ENCODE data around the gene KCND3.

The KCND3 gene

GRCh38 chr1:111777301-111777700, 212.2 kb downstream of the KCND3 start:
- Histone ChIP-seq H3K9ac (ENCODE audit: low read length) (no peak overlapping the region), H3K4me2 (ENCODE audit: low read length) (no peak overlapping the region), H3K36me3 (replicated peaks; ENCODE audit: low read depth, low read length) (no peaks in the 10 kb centered on the region), H3K27me3 (ENCODE audit: low read depth, low read length) (no peaks in the 10 kb centered on the region), H3K4me1 (ENCODE audit: low read length) (no peaks in the 10 kb centered on the region), H3K27ac (ENCODE audit: low read length) (no peak overlapping the region), H4K20me1 (ENCODE audit: insufficient read depth, low read length) (no peaks in the 10 kb centered on the region), H3K9me3 (ENCODE audit: insufficient read depth, low read length) (no peaks in the 10 kb centered on the region), H3K4me3 (ENCODE audit: low read length) (no peak overlapping the region), H2AFZ (ENCODE audit: low read depth, low read length) (no peak overlapping the region), H3K79me2 (ENCODE audit: low read length) (no peaks in the 10 kb centered on the region)
- no peak for TF ChIP-seq EZH2phosphoT487 (IDR thresholded peaks at IDR 0.05; ENCODE audit: low read depth)
- TF ChIP-seq, protein P1, sequence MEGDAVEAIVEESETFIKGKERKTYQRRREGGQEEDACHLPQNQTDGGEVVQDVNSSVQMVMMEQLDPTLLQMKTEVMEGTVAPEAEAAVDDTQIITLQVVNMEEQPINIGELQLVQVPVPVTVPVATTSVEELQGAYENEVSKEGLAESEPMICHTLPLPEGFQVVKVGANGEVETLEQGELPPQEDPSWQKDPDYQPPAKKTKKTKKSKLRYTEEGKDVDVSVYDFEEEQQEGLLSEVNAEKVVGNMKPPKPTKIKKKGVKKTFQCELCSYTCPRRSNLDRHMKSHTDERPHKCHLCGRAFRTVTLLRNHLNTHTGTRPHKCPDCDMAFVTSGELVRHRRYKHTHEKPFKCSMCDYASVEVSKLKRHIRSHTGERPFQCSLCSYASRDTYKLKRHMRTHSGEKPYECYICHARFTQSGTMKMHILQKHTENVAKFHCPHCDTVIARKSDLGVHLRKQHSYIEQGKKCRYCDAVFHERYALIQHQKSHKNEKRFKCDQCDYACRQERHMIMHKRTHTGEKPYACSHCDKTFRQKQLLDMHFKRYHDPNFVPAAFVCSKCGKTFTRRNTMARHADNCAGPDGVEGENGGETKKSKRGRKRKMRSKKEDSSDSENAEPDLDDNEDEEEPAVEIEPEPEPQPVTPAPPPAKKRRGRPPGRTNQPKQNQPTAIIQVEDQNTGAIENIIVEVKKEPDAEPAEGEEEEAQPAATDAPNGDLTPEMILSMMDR (IDR thresholded peaks at IDR 0.05; ENCODE audit: low read depth, low read length), result no peak

- Histone ChIP-seq H3K9me3 (ENCODE audit: insufficient read depth, low read length) (no peaks in the 10 kb centered on the region), H3K27me3 (ENCODE audit: low read depth, low read length) (no peaks in the 10 kb centered on the region), H3K4me2 (ENCODE audit: low read length) (no peak overlapping the region), H3K4me3 (ENCODE audit: low read length) (no peak overlapping the region), H3K4me1 (ENCODE audit: low read length) (no peaks in the 10 kb centered on the region), H3K9ac (ENCODE audit: low read length) (no peak overlapping the region), H3K36me3 (replicated peaks; ENCODE audit: low read depth, low read length) (no peaks in the 10 kb centered on the region), H2AFZ (ENCODE audit: low read depth, low read length) (no peak overlapping the region), H3K79me2 (ENCODE audit: low read length) (no peaks in the 10 kb centered on the region), H3K27ac (ENCODE audit: low read length) (no peak overlapping the region), H4K20me1 (ENCODE audit: insufficient read depth, low read length) (no peaks in the 10 kb centered on the region)
- TF ChIP-seq EZH2phosphoT487 (IDR thresholded peaks at IDR 0.05; ENCODE audit: low read depth), result no peak
Measured at GRCh38 chr1:111776861-111777260, 212.6 kb downstream of the KCND3 start.

- Histone ChIP-seq H3K4me3 (ENCODE audit: low read length) (no peak overlapping the region), H3K27ac (ENCODE audit: low read length) (no peak overlapping the region), H3K9ac (ENCODE audit: low read length) (no peak overlapping the region), H3K79me2 (ENCODE audit: low read length) (no peaks in the 10 kb centered on the region), H3K4me1 (ENCODE audit: low read length) (no peaks in the 10 kb centered on the region), H3K4me2 (ENCODE audit: low read length) (no peak overlapping the region), H2AFZ (ENCODE audit: low read depth, low read length) (no peak overlapping the region), H3K9me3 (ENCODE audit: insufficient read depth, low read length) (no peaks in the 10 kb centered on the region), H4K20me1 (ENCODE audit: insufficient read depth, low read length) (no peaks in the 10 kb centered on the region), H3K27me3 (ENCODE audit: low read depth, low read length) (no peaks in the 10 kb centered on the region), H3K36me3 (replicated peaks; ENCODE audit: low read depth, low read length) (no peaks in the 10 kb centered on the region)
- TF ChIP-seq, protein P1 (IDR thresholded peaks at IDR 0.05; ENCODE audit: low read depth, low read length), result no peak
- no peak for TF ChIP-seq EZH2phosphoT487 (IDR thresholded peaks at IDR 0.05; ENCODE audit: low read depth)
Measured at GRCh38 chr1:111776391-111776790, 213.1 kb downstream of the KCND3 start.

DNA sequence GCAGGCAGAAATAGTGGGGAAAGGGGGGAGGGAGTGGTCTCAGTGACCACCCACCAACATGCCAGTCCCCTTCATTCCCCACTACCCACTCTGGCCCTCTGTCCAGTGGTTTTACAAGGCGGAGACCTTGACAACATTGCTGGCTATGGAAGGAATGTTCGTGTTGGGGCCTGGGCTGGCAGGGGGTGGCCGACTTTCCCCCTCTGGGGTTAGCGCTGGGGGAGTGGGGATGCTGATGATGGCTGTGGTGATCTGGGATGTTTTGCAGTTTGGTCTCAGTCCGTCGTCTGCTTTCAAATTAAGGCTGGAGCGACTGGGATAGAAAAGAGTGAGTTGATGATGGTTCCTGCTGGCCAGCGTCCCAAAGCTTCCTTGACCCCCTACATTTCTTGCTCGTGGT, 213.5 kb downstream of the KCND3 start:
- Histone ChIP-seq H3K36me3 (replicated peaks; ENCODE audit: low read depth, low read length) (no peaks in the 10 kb centered on the region), H3K4me1 (ENCODE audit: low read length) (no peaks in the 10 kb centered on the region), H4K20me1 (ENCODE audit: insufficient read depth, low read length) (no peaks in the 10 kb centered on the region), H3K9me3 (ENCODE audit: insufficient read depth, low read length) (no peaks in the 10 kb centered on the region), H2AFZ (ENCODE audit: low read depth, low read length) (no peak overlapping the region), H3K9ac (ENCODE audit: low read length) (no peak overlapping the region), H3K27me3 (ENCODE audit: low read depth, low read length) (no peaks in the 10 kb centered on the region), H3K79me2 (ENCODE audit: low read length) (no peaks in the 10 kb centered on the region), H3K27ac (ENCODE audit: low read length) (no peak overlapping the region), H3K4me3 (ENCODE audit: low read length) (no peak overlapping the region), H3K4me2 (ENCODE audit: low read length) (no peak overlapping the region)
- TF ChIP-seq, protein P1 (IDR thresholded peaks at IDR 0.05; ENCODE audit: low read depth, low read length), result no peak
- TF ChIP-seq EZH2phosphoT487 (IDR thresholded peaks at IDR 0.05; ENCODE audit: low read depth), result no peak

- no peak overlapping the region for H3K9ac ChIP-seq (ENCODE audit: low read length)
Measured at GRCh38 chr1:111770916-111771315, 218.6 kb downstream of the KCND3 start.

More at GRCh38 chr1:111770916-111771315, 218.6 kb downstream of the KCND3 start:
- Histone ChIP-seq H3K27me3 (ENCODE audit: low read depth, low read length) (no peaks in the 10 kb centered on the region), H3K79me2 (ENCODE audit: low read length) (0 out of 2 replicates have a peak, but pooled peaks cover 9% of the 10 kb centered on the region), H3K4me3 (ENCODE audit: low read length) (no peak overlapping the region), H3K9me3 (ENCODE audit: insufficient read depth, low read length) (no peaks in the 10 kb centered on the region), H3K36me3 (replicated peaks; ENCODE audit: low read depth, low read length) (peaks cover 20% of the 10 kb centered on the region), H2AFZ (ENCODE audit: low read depth, low read length) (no peak overlapping the region), H3K4me2 (ENCODE audit: low read length) (no peak overlapping the region), H4K20me1 (ENCODE audit: insufficient read depth, low read length) (no peaks in the 10 kb centered on the region), H3K4me1 (ENCODE audit: low read length) (no peaks in the 10 kb centered on the region), H3K27ac (ENCODE audit: low read length) (no peak overlapping the region)
- TF ChIP-seq, protein P1 (IDR thresholded peaks at IDR 0.05; ENCODE audit: low read depth, low read length), result no peak
- no peak for TF ChIP-seq EZH2phosphoT487 (IDR thresholded peaks at IDR 0.05; ENCODE audit: low read depth)
